K562 (cell line): Measurements from ENCODE around the gene OCIAD1. TPM values are rescaled to one million over a fixed set of nuclear protein-coding genes. Genes with fewer than 3 reads are reported as not detected.

Experiments
- ASH1L ChIP-seq: fragments of 450-650 bp; IDR thresholded peaks from 2 replicates; pipeline ENCODE4 v1.6.1; 2018; ENCODE audit warnings: borderline replicate concordance, mild to moderate bottlenecking, low read depth; ENCODE audit not compliant: partially characterized antibody
- CBFB ChIP-seq: sonication (generic); formaldehyde crosslinking; IDR thresholded peaks from 2 replicates; pipeline ENCODE4 v1.4.0; 2020; ENCODE audit warnings: mild to moderate bottlenecking, missing genetic modification reagents
- MYC ChIP-seq, 2 experiments: fragments of 250-450 bp in 1 of 2; sonication (Bioruptor Pico) in 1 of 2; IDR thresholded peaks; 2 replicates each; pipeline versions ENCODE4 v1.5.1 to v1.6.1; 2012 to 2021; ENCODE audit warnings: low read depth in 2 of 2, borderline replicate concordance in 1 of 2, improper control_type of control experiment in 1 of 2, low read length in 1 of 2, mild to moderate bottlenecking in 1 of 2, moderate library complexity in 1 of 2
- NBN ChIP-seq: fragments of 450-650 bp; IDR thresholded peaks from 2 replicates; pipeline ENCODE4 v1.6.1; 2016; ENCODE audit warnings: low read depth, mild to moderate bottlenecking
- NCOA6 ChIP-seq: fragments of 450-650 bp; IDR thresholded peaks from 2 replicates; pipeline ENCODE4 v1.6.1; 2017; ENCODE audit warnings: mild to moderate bottlenecking
- NR2C1 ChIP-seq, 2 experiments: fragments of 450-650 bp; IDR thresholded peaks; 2 replicates each; pipeline ENCODE4 v1.6.1; 2017; ENCODE audit warnings: mild to moderate bottlenecking in 2 of 2, antibody characterized with exemption in 1 of 2, inconsistent platforms in 1 of 2, missing compliant biosample characterization in 1 of 2, missing genetic modification characterization in 1 of 2
- NR3C1 ChIP-seq: sonication (generic); formaldehyde crosslinking; IDR thresholded peaks from 2 replicates; pipeline ENCODE4 v1.8.1; 2022; ENCODE audit warnings: missing genetic modification reagents
- SMAD1 ChIP-seq: fragments of 150-350 bp; IDR thresholded peaks from 2 replicates; pipeline ENCODE4 v1.6.1; 2014; ENCODE audit warnings: low read length, low read depth; ENCODE audit not compliant: partially characterized antibody
- SMARCA5 ChIP-seq: fragments of 450-650 bp; IDR thresholded peaks from 2 replicates; pipeline ENCODE4 v1.6.1; 2016
- SP2 ChIP-seq: IDR thresholded peaks from 2 replicates; pipeline ENCODE4 v1.6.1; 2011; ENCODE audit warnings: mild to moderate bottlenecking, low read depth, low read length, moderate library complexity; ENCODE audit not compliant: poor library complexity, severe bottlenecking; ENCODE audit errors: extremely low read depth
- SRSF9 ChIP-seq: fragments of 200-400 bp; formaldehyde crosslinking; IDR thresholded peaks from 2 replicates; pipeline ENCODE4 v1.6.1; 2017; ENCODE audit warnings: low read depth, low read length, borderline replicate concordance
- XRCC3 ChIP-seq: fragments of 450-650 bp; IDR thresholded peaks from 2 replicates; pipeline ENCODE4 v1.6.1; 2017; ENCODE audit warnings: mild to moderate bottlenecking, moderate library complexity
- ZKSCAN8 ChIP-seq: fragments of 200-800 bp; sonication (Bioruptor generic); IDR thresholded peaks from 2 replicates; pipeline ENCODE4 v1.6.1; 2016; ENCODE audit warnings: missing genetic modification characterization, missing compliant biosample characterization
- ZNF239 ChIP-seq: fragments of 250-450 bp; sonication (Bioruptor Pico); IDR thresholded peaks from 2 replicates; pipeline ENCODE4 v1.4.0; 2020; ENCODE audit warnings: mild to moderate bottlenecking
- polyA plus RNA-seq, 8 experiments: library from polyadenylated mRNA; depleted of rRNA in 4 of 8; stranded (reverse) in 5 of 8; unstranded in 3 of 8; fragments of >200 nt; fragmentation: Nextera tagmentation in 2 of 8; fragmentation: Illumina TruSeq in 1 of 8; extraction: Ambion mirVana in 2 of 8; extraction: Trizol in 1 of 8; gene quantifications; 2 replicates each; pipeline versions ENCODE4 v1.2.1 to v1.2.3, GENCODE V29; 2011 to 2014; ENCODE audit warnings: inconsistent platforms in 1 of 8, missing spikeins in 1 of 8
- total RNA-seq, 7 experiments: library from RNA; depleted of rRNA in 6 of 7; stranded (reverse); fragments of >200 nt in 6 of 7; fragmentation: Illumina TruSeq in 2 of 7; extraction: Trizol in 2 of 7; gene quantifications; 2 replicates each; pipeline versions ENCODE4 v1.2.1 to v1.2.3, GENCODE V29; 2011 to 2021; ENCODE audit warnings: low replicate concordance in 1 of 7
- TF ChIP-seq, protein P1 (sequence below): fragments of 250-450 bp; sonication (Bioruptor Pico); IDR thresholded peaks from 2 replicates; pipeline ENCODE4 v1.4.0; 2020; ENCODE audit warnings: mild to moderate bottlenecking, moderate library complexity
- TF ChIP-seq, protein P2 (sequence below): fragments of 200-800 bp; sonication (Bioruptor generic); IDR thresholded peaks from 2 replicates; pipeline ENCODE4 v1.6.1; 2017; ENCODE audit warnings: missing genetic modification characterization, missing compliant biosample characterization
- TF ChIP-seq, protein P3 (sequence below): fragments of 450-650 bp; formaldehyde crosslinking; IDR thresholded peaks from 2 replicates; pipeline ENCODE4 v1.4.0; 2020; ENCODE audit warnings: mild to moderate bottlenecking, moderate library complexity
- TF ChIP-seq, protein P4 (sequence below): sonication (generic); formaldehyde crosslinking; IDR thresholded peaks from 2 replicates; pipeline ENCODE4 v1.8.1; 2023; ENCODE audit warnings: mild to moderate bottlenecking, missing genetic modification reagents

The OCIAD1 gene
- total and polyA plus RNA-seq, 9 of the 15 experiments (the other 6 are each of a cell fraction or from before 2014, with no cell fraction given), result 99.0 to 358 (median 196) TPM

DNA sequence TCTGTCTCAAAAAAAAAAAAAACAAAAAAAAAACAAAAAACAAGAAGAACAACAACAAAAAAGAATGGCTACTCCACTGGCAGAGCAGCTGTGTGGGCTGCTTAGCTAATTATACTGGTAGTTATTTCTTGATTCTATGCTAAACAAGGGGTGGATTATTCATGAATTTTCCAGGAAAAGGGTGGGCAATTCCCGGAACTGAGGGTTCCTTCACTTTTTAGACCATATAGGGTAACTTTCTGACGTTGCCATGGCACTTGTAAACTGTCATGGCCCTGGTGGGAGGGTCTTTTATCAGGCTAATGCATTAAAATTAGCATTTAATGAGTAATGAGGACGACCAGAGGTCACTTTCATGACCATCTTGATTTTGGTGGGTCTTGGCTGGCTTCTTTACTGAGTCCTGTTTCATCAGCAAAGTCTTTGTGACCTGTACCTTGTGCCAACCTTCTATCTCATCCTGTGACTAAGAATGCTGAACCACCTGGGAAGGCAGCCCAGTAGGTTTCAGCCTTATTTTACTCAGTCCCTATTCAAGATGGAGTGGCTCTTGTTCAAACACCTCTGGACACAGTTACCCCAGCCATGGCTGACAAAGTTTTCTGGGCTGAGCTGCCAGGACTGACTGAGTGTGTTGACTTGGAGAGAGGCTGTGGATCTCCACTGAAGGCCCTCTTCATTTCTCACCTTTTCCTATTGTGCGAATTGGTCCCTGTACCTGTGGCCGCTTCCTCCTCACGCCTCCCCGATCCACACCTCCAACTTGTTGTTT lies 77.0 kb downstream of the OCIAD1 start (continued):
- TF ChIP-seq, protein P1, sequence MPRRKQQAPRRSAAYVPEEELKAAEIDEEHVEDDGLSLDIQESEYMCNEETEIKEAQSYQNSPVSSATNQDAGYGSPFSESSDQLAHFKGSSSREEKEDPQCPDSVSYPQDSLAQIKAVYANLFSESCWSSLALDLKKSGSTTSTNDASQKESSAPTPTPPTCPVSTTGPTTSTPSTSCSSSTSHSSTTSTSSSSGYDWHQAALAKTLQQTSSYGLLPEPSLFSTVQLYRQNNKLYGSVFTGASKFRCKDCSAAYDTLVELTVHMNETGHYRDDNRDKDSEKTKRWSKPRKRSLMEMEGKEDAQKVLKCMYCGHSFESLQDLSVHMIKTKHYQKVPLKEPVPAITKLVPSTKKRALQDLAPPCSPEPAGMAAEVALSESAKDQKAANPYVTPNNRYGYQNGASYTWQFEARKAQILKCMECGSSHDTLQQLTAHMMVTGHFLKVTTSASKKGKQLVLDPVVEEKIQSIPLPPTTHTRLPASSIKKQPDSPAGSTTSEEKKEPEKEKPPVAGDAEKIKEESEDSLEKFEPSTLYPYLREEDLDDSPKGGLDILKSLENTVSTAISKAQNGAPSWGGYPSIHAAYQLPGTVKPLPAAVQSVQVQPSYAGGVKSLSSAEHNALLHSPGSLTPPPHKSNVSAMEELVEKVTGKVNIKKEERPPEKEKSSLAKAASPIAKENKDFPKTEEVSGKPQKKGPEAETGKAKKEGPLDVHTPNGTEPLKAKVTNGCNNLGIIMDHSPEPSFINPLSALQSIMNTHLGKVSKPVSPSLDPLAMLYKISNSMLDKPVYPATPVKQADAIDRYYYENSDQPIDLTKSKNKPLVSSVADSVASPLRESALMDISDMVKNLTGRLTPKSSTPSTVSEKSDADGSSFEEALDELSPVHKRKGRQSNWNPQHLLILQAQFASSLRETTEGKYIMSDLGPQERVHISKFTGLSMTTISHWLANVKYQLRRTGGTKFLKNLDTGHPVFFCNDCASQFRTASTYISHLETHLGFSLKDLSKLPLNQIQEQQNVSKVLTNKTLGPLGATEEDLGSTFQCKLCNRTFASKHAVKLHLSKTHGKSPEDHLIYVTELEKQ (CRISPR knock-in tag), result no peak
- TF ChIP-seq, protein P2, sequence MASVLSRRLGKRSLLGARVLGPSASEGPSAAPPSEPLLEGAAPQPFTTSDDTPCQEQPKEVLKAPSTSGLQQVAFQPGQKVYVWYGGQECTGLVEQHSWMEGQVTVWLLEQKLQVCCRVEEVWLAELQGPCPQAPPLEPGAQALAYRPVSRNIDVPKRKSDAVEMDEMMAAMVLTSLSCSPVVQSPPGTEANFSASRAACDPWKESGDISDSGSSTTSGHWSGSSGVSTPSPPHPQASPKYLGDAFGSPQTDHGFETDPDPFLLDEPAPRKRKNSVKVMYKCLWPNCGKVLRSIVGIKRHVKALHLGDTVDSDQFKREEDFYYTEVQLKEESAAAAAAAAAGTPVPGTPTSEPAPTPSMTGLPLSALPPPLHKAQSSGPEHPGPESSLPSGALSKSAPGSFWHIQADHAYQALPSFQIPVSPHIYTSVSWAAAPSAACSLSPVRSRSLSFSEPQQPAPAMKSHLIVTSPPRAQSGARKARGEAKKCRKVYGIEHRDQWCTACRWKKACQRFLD (CRISPR knock-in tag), result peak; percentile 80
- no peak for TF ChIP-seq ZKSCAN8 (CRISPR knock-in tag)
- TF ChIP-seq NR3C1 (CRISPR knock-in tag), result no peak
- TF ChIP-seq ZNF239 (CRISPR knock-in tag), result peak; percentile 23; the same call in 1 of the 2 replicates
- TF ChIP-seq NR2C1 (IDR thresholded peaks at IDR 0.05), result no peak
- peak; percentile 26; the same call in 1 of the 2 replicates for TF ChIP-seq NR2C1 (tag; IDR thresholded peaks at IDR 0.05)
- TF ChIP-seq, protein P3, sequence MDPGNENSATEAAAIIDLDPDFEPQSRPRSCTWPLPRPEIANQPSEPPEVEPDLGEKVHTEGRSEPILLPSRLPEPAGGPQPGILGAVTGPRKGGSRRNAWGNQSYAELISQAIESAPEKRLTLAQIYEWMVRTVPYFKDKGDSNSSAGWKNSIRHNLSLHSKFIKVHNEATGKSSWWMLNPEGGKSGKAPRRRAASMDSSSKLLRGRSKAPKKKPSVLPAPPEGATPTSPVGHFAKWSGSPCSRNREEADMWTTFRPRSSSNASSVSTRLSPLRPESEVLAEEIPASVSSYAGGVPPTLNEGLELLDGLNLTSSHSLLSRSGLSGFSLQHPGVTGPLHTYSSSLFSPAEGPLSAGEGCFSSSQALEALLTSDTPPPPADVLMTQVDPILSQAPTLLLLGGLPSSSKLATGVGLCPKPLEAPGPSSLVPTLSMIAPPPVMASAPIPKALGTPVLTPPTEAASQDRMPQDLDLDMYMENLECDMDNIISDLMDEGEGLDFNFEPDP (CRISPR knock-in tag), result no peak
- TF ChIP-seq ASH1L, result no peak
- no peak for TF ChIP-seq MYC (IDR thresholded peaks at IDR 0.05; ENCODE audit: low read depth, low read length)
- TF ChIP-seq MYC (CRISPR knock-in tag; IDR thresholded peaks at IDR 0.05; ENCODE audit: borderline replicate concordance, low read depth), result no peak
- no peak for TF ChIP-seq XRCC3
- TF ChIP-seq SP2, result no peak
- TF ChIP-seq, protein P4, sequence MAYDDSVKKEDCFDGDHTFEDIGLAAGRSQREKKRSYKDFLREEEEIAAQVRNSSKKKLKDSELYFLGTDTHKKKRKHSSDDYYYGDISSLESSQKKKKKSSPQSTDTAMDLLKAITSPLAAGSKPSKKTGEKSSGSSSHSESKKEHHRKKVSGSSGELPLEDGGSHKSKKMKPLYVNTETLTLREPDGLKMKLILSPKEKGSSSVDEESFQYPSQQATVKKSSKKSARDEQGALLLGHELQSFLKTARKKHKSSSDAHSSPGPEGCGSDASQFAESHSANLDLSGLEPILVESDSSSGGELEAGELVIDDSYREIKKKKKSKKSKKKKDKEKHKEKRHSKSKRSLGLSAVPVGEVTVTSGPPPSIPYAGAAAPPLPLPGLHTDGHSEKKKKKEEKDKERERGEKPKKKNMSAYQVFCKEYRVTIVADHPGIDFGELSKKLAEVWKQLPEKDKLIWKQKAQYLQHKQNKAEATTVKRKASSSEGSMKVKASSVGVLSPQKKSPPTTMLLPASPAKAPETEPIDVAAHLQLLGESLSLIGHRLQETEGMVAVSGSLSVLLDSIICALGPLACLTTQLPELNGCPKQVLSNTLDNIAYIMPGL (CRISPR knock-in tag), result no peak
- no peak for TF ChIP-seq SRSF9
- no peak for TF ChIP-seq CBFB
- TF ChIP-seq NCOA6, result no peak
- TF ChIP-seq NBN, result no peak
- TF ChIP-seq SMAD1, result no peak
- no peak for TF ChIP-seq SMARCA5
